Measurements from ENCODE around the gene PHACTR1.
A peak's percentile ranks its signal among the peaks of the same experiment; 100 is the strongest.

PHACTR1 gene

GRCh38 chr6:12977806-12978205 is 261.2 kb downstream of the PHACTR1 start:
- no peaks in the 10 kb centered on the region for H3K36me3 ChIP-seq (ENCODE audit: control insufficient read depth in 5 of 5, insufficient read depth in 5 of 5, low read length in 5 of 5)
- H3K4me3 ChIP-seq (ENCODE audit: low read depth in 1 of 5, low read length in 5 of 5) = no peak overlapping the region
- no peak overlapping the region for H3K27ac ChIP-seq (ENCODE audit: low read depth, low read length)
- no peaks in the 10 kb centered on the region for H3K27me3 ChIP-seq (ENCODE audit: control insufficient read depth in 5 of 5, insufficient read depth in 4 of 5, low read length in 5 of 5)
- no peaks in the 10 kb centered on the region for H3K4me1 ChIP-seq (ENCODE audit: control insufficient read depth in 5 of 5, insufficient read depth in 5 of 5, low read length in 5 of 5)
- H3K9ac ChIP-seq (ENCODE audit: low read length in 5 of 5) = no peak overlapping the region
- H3K9me3 ChIP-seq (ENCODE audit: control insufficient read depth in 5 of 5, low read length in 5 of 5) = peaks cover 0 to 8% (median 4%) of the 10 kb centered on the region in 5 donors

GRCh38 chr6:12980741-12981140 is 264.2 kb downstream of the PHACTR1 start:
- Histone ChIP-seq H3K4me3 (ENCODE audit: low read depth in 1 of 5, low read length in 5 of 5) (no peak overlapping the region), H3K9me3 (ENCODE audit: control insufficient read depth in 5 of 5, low read length in 5 of 5) (peaks cover 0 to 8% (median 4%) of the 10 kb centered on the region in 5 donors), H3K4me1 (ENCODE audit: control insufficient read depth in 5 of 5, insufficient read depth in 5 of 5, low read length in 5 of 5) (no peaks in the 10 kb centered on the region), H3K9ac (ENCODE audit: low read length in 5 of 5) (no peak overlapping the region), H3K27ac (ENCODE audit: low read depth, low read length) (no peak overlapping the region), H3K36me3 (ENCODE audit: control insufficient read depth in 5 of 5, insufficient read depth in 5 of 5, low read length in 5 of 5) (no peaks in the 10 kb centered on the region), H3K27me3 (ENCODE audit: control insufficient read depth in 5 of 5, insufficient read depth in 4 of 5, low read length in 5 of 5) (no peaks in the 10 kb centered on the region)

- Histone ChIP-seq H3K9ac (ENCODE audit: low read length in 5 of 5) (no peak overlapping the region), H3K4me3 (ENCODE audit: low read depth in 1 of 5, low read length in 5 of 5) (no peak overlapping the region), H3K27ac (ENCODE audit: low read depth, low read length) (no peak overlapping the region)
These were observed 268.2 kb downstream of the PHACTR1 start for GRCh38 chr6:12984776-12985175.

DNA sequence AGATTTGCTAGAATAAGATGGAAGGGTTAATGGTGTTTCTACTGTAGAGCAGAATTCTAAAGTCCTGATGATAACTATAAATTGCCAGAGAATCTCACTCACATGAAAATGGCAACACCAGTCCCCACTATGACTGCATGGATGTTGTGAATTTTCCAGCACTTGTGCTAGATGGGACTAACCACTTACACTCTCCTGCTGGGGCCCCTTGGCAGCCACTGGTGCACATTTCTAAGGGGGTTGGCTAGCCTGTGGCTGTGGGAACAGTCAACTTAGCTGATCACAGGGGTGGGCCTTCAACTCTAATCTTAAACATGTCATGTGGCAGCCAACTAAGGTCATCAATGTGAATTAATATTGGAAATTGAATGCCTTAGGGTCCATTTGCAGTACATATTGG is 271.2 kb downstream of the PHACTR1 start:
- H3K9me3 ChIP-seq (ENCODE audit: control insufficient read depth in 5 of 5, low read length in 5 of 5) = peaks cover 0 to 2% (median 0%) of the 10 kb centered on the region in 5 donors
- no peaks in the 10 kb centered on the region for H3K27me3 ChIP-seq (ENCODE audit: control insufficient read depth in 5 of 5, insufficient read depth in 4 of 5, low read length in 5 of 5)
- H3K4me1 ChIP-seq (ENCODE audit: control insufficient read depth in 5 of 5, insufficient read depth in 5 of 5, low read length in 5 of 5) = no peaks in the 10 kb centered on the region
- H3K27ac ChIP-seq (ENCODE audit: low read depth, low read length) = no peak overlapping the region
- no peak overlapping the region for H3K9ac ChIP-seq (ENCODE audit: low read length in 5 of 5)
- no peaks in the 10 kb centered on the region for H3K36me3 ChIP-seq (ENCODE audit: control insufficient read depth in 5 of 5, insufficient read depth in 5 of 5, low read length in 5 of 5)
- no peak overlapping the region for H3K4me3 ChIP-seq (ENCODE audit: low read depth in 1 of 5, low read length in 5 of 5)

More at GRCh38 chr6:12984776-12985175, 268.2 kb downstream of the PHACTR1 start:
- Histone ChIP-seq H3K9me3 (ENCODE audit: control insufficient read depth in 5 of 5, low read length in 5 of 5) (peaks cover 0 to 8% (median 4%) of the 10 kb centered on the region in 5 donors), H3K4me1 (ENCODE audit: control insufficient read depth in 5 of 5, insufficient read depth in 5 of 5, low read length in 5 of 5) (no peaks in the 10 kb centered on the region), H3K27me3 (ENCODE audit: control insufficient read depth in 5 of 5, insufficient read depth in 4 of 5, low read length in 5 of 5) (no peaks in the 10 kb centered on the region), H3K36me3 (ENCODE audit: control insufficient read depth in 5 of 5, insufficient read depth in 5 of 5, low read length in 5 of 5) (no peaks in the 10 kb centered on the region)

GRCh38 chr6:12990162-12990561 is 273.6 kb downstream of the PHACTR1 start:
- H3K36me3 ChIP-seq (ENCODE audit: control insufficient read depth in 5 of 5, insufficient read depth in 5 of 5, low read length in 5 of 5) = no peaks in the 10 kb centered on the region
- no peak overlapping the region for H3K27ac ChIP-seq (ENCODE audit: low read depth, low read length)

GRCh38 chr6:12991435-12991834 is 274.9 kb downstream of the PHACTR1 start:
- no peak overlapping the region for H3K9ac ChIP-seq (ENCODE audit: low read length in 5 of 5)
- no peak overlapping the region for H3K27ac ChIP-seq (ENCODE audit: low read depth, low read length)
- H3K4me1 ChIP-seq (ENCODE audit: control insufficient read depth in 5 of 5, insufficient read depth in 5 of 5, low read length in 5 of 5) = no peaks in the 10 kb centered on the region
- no peaks in the 10 kb centered on the region for H3K27me3 ChIP-seq (ENCODE audit: control insufficient read depth in 5 of 5, insufficient read depth in 4 of 5, low read length in 5 of 5)
- H3K9me3 ChIP-seq (ENCODE audit: control insufficient read depth in 5 of 5, low read length in 5 of 5) = peaks cover 0 to 6% (median 2%) of the 10 kb centered on the region in 5 donors
- no peaks in the 10 kb centered on the region for H3K36me3 ChIP-seq (ENCODE audit: control insufficient read depth in 5 of 5, insufficient read depth in 5 of 5, low read length in 5 of 5)
- no peak overlapping the region for H3K4me3 ChIP-seq (ENCODE audit: low read depth in 1 of 5, low read length in 5 of 5)

More at GRCh38 chr6:12990162-12990561, 273.6 kb downstream of the PHACTR1 start:
- no peaks in the 10 kb centered on the region for H3K4me1 ChIP-seq (ENCODE audit: control insufficient read depth in 5 of 5, insufficient read depth in 5 of 5, low read length in 5 of 5)
- no peaks in the 10 kb centered on the region for H3K27me3 ChIP-seq (ENCODE audit: control insufficient read depth in 5 of 5, insufficient read depth in 4 of 5, low read length in 5 of 5)
- H3K9me3 ChIP-seq (ENCODE audit: control insufficient read depth in 5 of 5, low read length in 5 of 5) = peaks cover 0 to 6% (median 2%) of the 10 kb centered on the region in 5 donors
- no peak overlapping the region for H3K4me3 ChIP-seq (ENCODE audit: low read depth in 1 of 5, low read length in 5 of 5)
- H3K9ac ChIP-seq (ENCODE audit: low read length in 5 of 5) = no peak overlapping the region

DNA sequence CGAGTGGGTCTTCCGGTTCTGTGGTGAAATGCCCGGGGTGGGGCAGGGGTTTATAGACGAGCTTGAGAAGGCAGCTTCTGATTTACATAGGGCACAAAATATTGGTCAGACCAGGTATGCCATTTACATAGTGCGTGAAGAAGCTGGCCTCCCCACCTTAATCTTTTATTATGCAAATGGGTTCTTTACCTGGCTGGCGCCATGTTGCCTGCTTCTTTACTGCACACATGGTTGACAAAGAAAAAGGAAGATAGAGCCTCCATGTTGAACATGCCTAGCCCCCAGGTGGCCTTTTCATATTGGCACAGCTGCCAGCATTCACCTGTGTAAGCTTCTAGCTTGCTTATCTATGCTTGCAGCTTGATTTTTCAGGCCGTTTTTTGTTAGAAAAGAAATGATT is 276.2 kb downstream of the PHACTR1 start:
- Histone ChIP-seq H3K4me3 (ENCODE audit: low read depth in 1 of 5, low read length in 5 of 5) (no peak overlapping the region), H3K9ac (ENCODE audit: low read length in 5 of 5) (no peak overlapping the region), H3K4me1 (ENCODE audit: control insufficient read depth in 5 of 5, insufficient read depth in 5 of 5, low read length in 5 of 5) (no peaks in the 10 kb centered on the region), H3K9me3 (ENCODE audit: control insufficient read depth in 5 of 5, low read length in 5 of 5) (peaks cover 0 to 6% (median 2%) of the 10 kb centered on the region in 5 donors), H3K36me3 (ENCODE audit: control insufficient read depth in 5 of 5, insufficient read depth in 5 of 5, low read length in 5 of 5) (no peaks in the 10 kb centered on the region), H3K27ac (ENCODE audit: low read depth, low read length) (peak overlapping the region; percentile 12), H3K27me3 (ENCODE audit: control insufficient read depth in 5 of 5, insufficient read depth in 4 of 5, low read length in 5 of 5) (no peaks in the 10 kb centered on the region)

DNA sequence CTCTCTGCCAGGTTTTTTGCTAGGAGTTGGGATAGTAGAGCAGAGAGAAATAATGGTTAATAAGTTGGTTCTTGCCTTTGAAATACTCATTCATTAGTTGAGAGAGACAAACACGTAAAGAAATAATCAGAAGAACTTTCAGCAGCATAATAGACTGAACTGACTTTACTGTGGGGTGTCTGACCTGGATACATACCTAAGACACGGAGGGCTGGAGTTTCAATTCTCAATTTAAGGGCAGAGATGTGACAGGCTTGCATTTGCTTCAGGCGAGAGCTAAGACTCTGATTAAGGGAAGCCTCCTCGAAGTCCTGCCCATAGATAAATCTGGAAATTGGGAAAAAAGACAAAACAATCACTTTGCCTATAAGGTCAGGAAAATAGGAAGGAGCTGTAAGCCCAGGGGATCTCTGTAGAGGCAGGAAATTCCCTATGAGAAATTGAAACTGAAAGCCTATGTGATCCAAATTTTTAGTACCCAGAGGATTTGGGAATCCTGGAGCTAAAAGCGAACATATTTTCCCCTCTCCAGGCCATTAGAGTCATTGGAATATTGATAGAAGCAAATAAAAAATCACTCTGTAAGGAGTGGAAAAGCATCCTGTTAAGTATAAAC is 276.8 kb downstream of the PHACTR1 start:
- Histone ChIP-seq H3K36me3 (ENCODE audit: control insufficient read depth in 5 of 5, insufficient read depth in 5 of 5, low read length in 5 of 5) (no peaks in the 10 kb centered on the region), H3K27ac (ENCODE audit: low read depth, low read length) (peak overlapping the region; percentile 12), H3K4me3 (ENCODE audit: low read depth in 1 of 5, low read length in 5 of 5) (peak overlapping the region in 4 of 5 donors; percentile 20 to 59 (median 38)), H3K9ac (ENCODE audit: low read length in 5 of 5) (peak overlapping the region in 1 of 5 donors; percentile 12), H3K4me1 (ENCODE audit: control insufficient read depth in 5 of 5, insufficient read depth in 5 of 5, low read length in 5 of 5) (no peaks in the 10 kb centered on the region), H3K9me3 (ENCODE audit: control insufficient read depth in 5 of 5, low read length in 5 of 5) (peaks cover 0 to 6% (median 2%) of the 10 kb centered on the region in 5 donors), H3K27me3 (ENCODE audit: control insufficient read depth in 5 of 5, insufficient read depth in 4 of 5, low read length in 5 of 5) (no peaks in the 10 kb centered on the region)

- Histone ChIP-seq H3K27ac (ENCODE audit: low read depth, low read length) (no peak overlapping the region), H3K4me3 (ENCODE audit: low read depth in 1 of 5, low read length in 5 of 5) (no peak overlapping the region), H3K9ac (ENCODE audit: low read length in 5 of 5) (no peak overlapping the region), H3K4me1 (ENCODE audit: control insufficient read depth in 5 of 5, insufficient read depth in 5 of 5, low read length in 5 of 5) (no peaks in the 10 kb centered on the region), H3K36me3 (ENCODE audit: control insufficient read depth in 5 of 5, insufficient read depth in 5 of 5, low read length in 5 of 5) (no peaks in the 10 kb centered on the region), H3K9me3 (ENCODE audit: control insufficient read depth in 5 of 5, low read length in 5 of 5) (peaks cover 0 to 6% (median 2%) of the 10 kb centered on the region in 5 donors), H3K27me3 (ENCODE audit: control insufficient read depth in 5 of 5, insufficient read depth in 4 of 5, low read length in 5 of 5) (no peaks in the 10 kb centered on the region)
These were observed 278.9 kb downstream of the PHACTR1 start for GRCh38 chr6:12995419-12995818.

- Histone ChIP-seq H3K27me3 (ENCODE audit: control insufficient read depth in 5 of 5, insufficient read depth in 4 of 5, low read length in 5 of 5) (no peaks in the 10 kb centered on the region), H3K4me3 (ENCODE audit: low read depth in 1 of 5, low read length in 5 of 5) (no peak overlapping the region), H3K27ac (ENCODE audit: low read depth, low read length) (no peak overlapping the region), H3K36me3 (ENCODE audit: control insufficient read depth in 5 of 5, insufficient read depth in 5 of 5, low read length in 5 of 5) (no peaks in the 10 kb centered on the region), H3K9ac (ENCODE audit: low read length in 5 of 5) (no peak overlapping the region), H3K4me1 (ENCODE audit: control insufficient read depth in 5 of 5, insufficient read depth in 5 of 5, low read length in 5 of 5) (no peaks in the 10 kb centered on the region), H3K9me3 (ENCODE audit: control insufficient read depth in 5 of 5, low read length in 5 of 5) (no peaks in the 10 kb centered on the region)
These were observed 284.0 kb downstream of the PHACTR1 start for GRCh38 chr6:13000537-13000936.
